Right cardiac atrium (tissue), 5 donors: ENCODE data around the gene IFT81. TPM values are rescaled to one million over a fixed set of nuclear protein-coding genes. Genes with fewer than 3 reads are reported as not detected.

Experiments
- ATAC-seq, 2 donors: fragments of 200-7000 bp; cut with Tn5 transposase; one replicate each; pipeline versions ENCODE4 v1.8.0 to v1.9.1; 2020; ENCODE audit warnings: moderate library complexity in 2 of 2, mild to moderate bottlenecking in 1 of 2
- DNase-seq, 3 donors: peaks; one replicate each; pipeline ENCODE4 v3.0.0-alpha.2; 2020
- H3K27ac ChIP-seq: one replicate; pipeline ENCODE4 v1.5.1; 2013; ENCODE audit warnings: mild to moderate bottlenecking, low read length, control low read depth, moderate library complexity
- H3K27me3 ChIP-seq: one replicate; pipeline ENCODE4 v1.6.1; 2013; ENCODE audit not compliant: control insufficient read depth, insufficient read depth
- H3K4me1 ChIP-seq: one replicate; pipeline ENCODE4 v1.6.1; 2013; ENCODE audit warnings: low read length; ENCODE audit not compliant: control insufficient read depth, insufficient read depth
- H3K4me3 ChIP-seq: one replicate; pipeline ENCODE4 v1.5.1; 2013; ENCODE audit warnings: low read length, control low read depth
- H3K9me3 ChIP-seq: one replicate; pipeline ENCODE4 v1.6.1; 2013; ENCODE audit warnings: low read length; ENCODE audit not compliant: control insufficient read depth
- WGBS: extraction: QIAGEN DNeasy Blood & Tissue Kit; methylation state at CpG from one replicate; pipeline ENCODE4 v1.1.7; 2013; 5-methylcytosine and 5-hydroxymethylcytosine counted together
- intact Hi-C, 4 donors: fragments of 100-400 bp; cut with DNase I; formaldehyde crosslinking; loops; one replicate each; pipeline versions ENCODE4 v1.11.0 to v1.14.0; 2022 to 2023
- polyA plus RNA-seq: library from polyadenylated mRNA; stranded (reverse); fragments of 200-250 nt; gene quantifications from one replicate; pipeline ENCODE4 v1.2.3, GENCODE V29; 2013
- total RNA-seq, 4 donors: library from RNA; stranded (reverse); fragmentation: NEBNext Ultra II Directional; extraction: Animal tissue kit (Norgen Biotek cat#: 25700); gene quantifications; one replicate each; pipeline ENCODE4 v1.2.1, GENCODE V29; 2021
- donor health status: healthy with polysubstance abuse.
- donor health status: DM: no; HTN: yes; CAD: no.
- donor health status: DM: no; HTN: no; CAD: no.
- donor health status: DM: no; HTN: yes; CAD: no; lungs with severe emphysema.
- donor health status: DM: yes; HTN: yes; CAD: no.

Gene IFT81
- total and polyA plus RNA-seq, 5 donors: 7.6 to 14.9 (median 11.2) TPM

DNA sequence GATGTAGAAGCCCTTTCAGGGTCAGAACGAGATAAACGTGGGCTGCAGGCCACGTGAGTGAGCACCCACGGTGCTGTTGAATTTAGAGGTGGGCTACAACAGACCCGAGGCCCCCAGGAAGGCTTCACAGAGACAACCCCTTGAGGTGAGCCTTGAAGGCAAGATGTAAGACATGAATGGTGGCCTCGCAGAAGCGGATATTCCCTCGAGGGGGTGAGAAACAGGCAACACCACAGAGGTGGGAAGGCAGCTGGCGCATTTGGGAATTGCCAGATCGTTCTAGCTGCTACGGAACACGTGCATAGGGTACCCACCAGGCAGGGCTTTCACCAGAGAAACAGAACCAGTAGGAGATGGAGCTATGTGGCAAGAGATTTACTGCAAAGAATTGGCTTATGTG lies 134.3 kb downstream of the IFT81 start:
- ATAC-seq (no peak), DNase-seq (no peak)
- Histone ChIP-seq H3K9me3 (no peaks in the 10 kb centered on the region), H3K4me3 (no peak overlapping the region), H3K27me3 (no peaks in the 10 kb centered on the region), H3K27ac (no peak overlapping the region), H3K4me1 (no peaks in the 10 kb centered on the region)
- intact Hi-C loops: no loop called here
- WGBS: 88% methylated on average over 12 of the region's 12 CpGs

DNA sequence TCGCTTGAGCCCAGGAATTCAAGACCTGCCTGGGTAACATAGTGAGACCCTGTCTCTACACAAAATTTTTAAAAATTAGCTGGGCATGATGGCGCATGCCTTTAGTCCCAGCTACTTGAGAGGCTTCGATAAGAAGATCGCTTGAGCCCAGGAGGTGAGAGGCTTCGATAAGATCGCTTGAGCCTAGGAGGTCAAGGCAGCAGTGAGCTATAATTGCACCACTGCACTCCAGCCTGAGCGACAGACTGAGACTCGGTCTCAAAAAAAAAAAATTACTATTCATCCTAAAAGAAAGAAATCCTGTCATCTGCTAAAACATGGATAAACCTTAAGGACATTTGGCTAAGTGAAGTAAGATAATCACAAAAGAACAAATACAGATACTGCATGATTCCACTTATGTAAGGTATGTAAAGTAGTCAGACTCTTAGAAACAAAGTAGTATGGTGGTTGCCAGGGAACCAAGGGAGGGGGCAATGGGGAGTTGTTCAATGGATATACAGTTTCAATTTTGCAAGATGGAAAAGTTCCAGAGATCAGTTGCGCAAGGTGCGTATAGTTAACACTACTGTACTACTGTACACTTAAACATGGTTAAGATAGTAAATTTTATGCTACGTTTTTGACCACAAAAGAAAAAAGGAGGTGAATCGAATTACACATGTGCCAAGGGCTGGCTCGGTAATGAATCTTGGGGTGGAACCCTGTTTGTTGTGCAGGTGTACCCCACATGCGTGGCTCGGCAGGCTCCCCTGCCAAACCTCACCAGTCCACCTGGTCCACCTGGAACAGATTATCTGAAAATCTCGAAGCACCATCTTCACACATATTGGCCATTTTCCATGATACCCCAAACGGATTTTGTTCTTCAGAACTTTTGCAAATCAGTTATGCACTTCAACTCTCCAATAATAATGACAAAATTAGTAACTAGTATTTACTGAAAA lies 138.6 kb downstream of the IFT81 start:
- no peak for ATAC-seq

DNA sequence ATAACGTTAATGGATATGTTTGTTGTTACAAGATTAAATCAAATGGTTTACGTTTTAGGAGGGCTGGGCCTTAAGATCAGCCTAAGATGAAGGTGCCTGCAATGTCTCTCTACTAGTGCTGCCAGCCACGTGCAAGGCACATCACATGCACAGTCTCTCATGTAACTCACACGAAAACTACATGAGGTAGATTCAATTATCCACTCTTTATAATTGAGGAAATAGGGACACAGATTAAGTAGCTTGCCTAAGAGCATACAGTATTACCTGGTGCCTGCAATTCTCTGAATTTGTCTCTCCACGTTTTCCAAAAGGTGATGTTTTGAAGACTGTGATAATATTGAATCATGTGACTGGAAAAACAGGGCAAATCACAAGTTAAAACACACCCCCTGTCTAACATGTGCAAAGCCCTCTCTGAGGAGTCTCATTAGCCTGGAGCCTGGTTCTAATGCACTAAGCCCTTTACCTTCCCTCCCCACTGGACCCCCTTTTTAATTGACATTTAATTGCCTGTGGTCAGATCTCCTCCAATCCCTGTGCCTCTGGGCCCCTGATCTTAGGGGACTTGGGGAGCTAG lies 142.3 kb downstream of the IFT81 start:
- 59% methylated on average over 5 of the region's 5 CpGs for WGBS
- Histone ChIP-seq H3K4me3 (no peak overlapping the region), H3K9me3 (no peaks in the 10 kb centered on the region), H3K27me3 (no peaks in the 10 kb centered on the region), H3K4me1 (peaks cover 5% of the 10 kb centered on the region), H3K27ac (peak overlapping the region; percentile 28)
- intact Hi-C loops: no loop called here
- DNase-seq (no peak), ATAC-seq (no peak)

More for the DNA sequence above, 138.6 kb downstream of the IFT81 start:
- peak in 1 of 3 donors; percentile 21 for DNase-seq
- Histone ChIP-seq H3K4me1 (no peaks in the 10 kb centered on the region), H3K4me3 (no peak overlapping the region), H3K27ac (peak overlapping the region; percentile 26), H3K9me3 (no peaks in the 10 kb centered on the region), H3K27me3 (no peaks in the 10 kb centered on the region)
- WGBS: 72% methylated on average over 17 of the region's 17 CpGs
- intact Hi-C loops: no loop called here

DNA sequence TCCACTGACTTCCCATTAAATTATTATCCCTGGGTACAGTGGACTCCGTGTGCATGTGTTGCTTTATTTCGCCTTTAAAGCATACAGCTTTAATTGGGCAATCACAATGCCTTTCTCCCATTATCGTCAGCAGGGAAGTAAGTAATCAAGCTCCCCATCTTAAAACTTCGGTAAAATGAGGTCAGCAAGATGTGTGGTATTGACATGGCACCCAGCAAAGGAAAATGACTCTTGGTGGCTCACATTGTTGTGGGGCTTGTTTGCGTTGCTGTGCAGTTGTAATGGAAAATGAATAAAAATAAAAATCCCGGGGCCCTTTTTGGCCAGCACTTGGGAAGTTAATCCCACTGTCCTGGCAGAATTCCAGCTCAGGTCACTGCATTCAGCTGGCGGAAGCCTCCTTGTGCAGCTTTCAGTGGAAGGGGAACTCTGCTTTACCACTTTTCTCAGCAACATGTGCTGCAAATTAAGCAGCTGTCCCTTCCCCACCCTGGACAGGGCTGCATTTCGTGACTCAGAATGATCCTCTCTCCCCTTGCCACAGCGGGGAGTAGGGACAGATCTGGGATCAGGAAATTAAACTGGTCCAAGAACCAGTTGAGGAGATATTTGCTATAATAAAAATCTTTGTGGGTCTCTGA lies 142.9 kb downstream of the IFT81 start:
- Histone ChIP-seq H3K27me3 (no peaks in the 10 kb centered on the region), H3K4me3 (no peak overlapping the region), H3K9me3 (no peaks in the 10 kb centered on the region), H3K4me1 (peaks cover 5% of the 10 kb centered on the region), H3K27ac (peak overlapping the region; percentile 70)
- intact Hi-C loops: no loop called here
- ATAC-seq: peak; percentile 45 to 74
- WGBS: 13% methylated on average over 9 of the region's 9 CpGs
- DNase-seq: peak; percentile 42 to 62 (median 59)

Other genes starting within 250 kb of the IFT81 start
- 10 to 100 TPM; 20.5 to 26.8 (median 22.3) TPM for gene GLTP, start 243.8 kb upstream of the IFT81 start, total RNA-seq
- 20.7 TPM for gene GLTP, start 243.8 kb upstream of the IFT81 start, polyA plus RNA-seq
- 10 to 100 TPM in 3 of 4 donors, 1 to 10 TPM in 1; 7.1 to 13.5 (median 10.3) TPM for gene TCHP, start 224.1 kb upstream of the IFT81 start, total RNA-seq
- 10.1 TPM for gene TCHP, start 224.1 kb upstream of the IFT81 start, polyA plus RNA-seq
- gene GIT2, start 128.0 kb upstream of the IFT81 start, total RNA-seq: 10 to 100 TPM; 31.7 to 44.6 (median 35.8) TPM
- gene GIT2, start 128.0 kb upstream of the IFT81 start, polyA plus RNA-seq: 17.9 TPM
- 10 to 100 TPM; 20.5 to 24.7 (median 21.1) TPM for gene ANKRD13A, start 124.9 kb upstream of the IFT81 start, total RNA-seq
- gene ANKRD13A, start 124.9 kb upstream of the IFT81 start, polyA plus RNA-seq: 9.6 TPM
- 1 to 10 TPM; 5.7 to 6.8 (median 6.7) TPM for gene C12orf76, start 75.8 kb upstream of the IFT81 start, total RNA-seq
- 7.0 TPM for gene C12orf76, start 75.8 kb upstream of the IFT81 start, polyA plus RNA-seq
- gene ATP2A2, start 156.9 kb downstream of the IFT81 start, total RNA-seq: 1,000 to 10,000 TPM; 2,744 to 3,920 (median 3,065) TPM
- 1,499 TPM for gene ATP2A2, start 156.9 kb downstream of the IFT81 start, polyA plus RNA-seq